HEK293 (cell line): ENCODE measurements around the gene MRNIP.

ENCODE experiments used
- CTCF ChIA-PET: fragments of 350-600 bp; formaldehyde crosslinking; extraction: SDS; loops from one replicate; lab custom pipeline; 2021; ENCODE audit warnings: antibody characterized with exemption; lab: Yijun Ruan, JAX
- POLR2A ChIA-PET: fragments of 300-600 bp; formaldehyde crosslinking; extraction: SDS; loops from one replicate; lab custom pipeline; 2020; ENCODE audit warnings: antibody characterized with exemption, inconsistent platforms; lab: Yijun Ruan, JAX
- H3K27ac ChIP-seq: fragments of 200-500 bp; sonication (Bioruptor generic); 2 replicates; pipeline ENCODE4 v1.5.1; 2014; ENCODE audit warnings: low read depth, low read length, control low read depth, inconsistent platforms; ENCODE audit errors: extremely low read depth
- H3K36me3 ChIP-seq, 2 experiments: fragments of 200-500 bp in 1 of 2; sonication (Bioruptor generic) in 1 of 2; 1 replicate in 1 of 2; 2 replicates in 1 of 2; pipeline ENCODE4 v1.5.1; 2014 to 2017; ENCODE audit warnings: inconsistent platforms in 2 of 2, low read length in 2 of 2; ENCODE audit not compliant: control insufficient read depth in 2 of 2, insufficient read depth in 1 of 2
- H3K4me1 ChIP-seq: fragments of 200-500 bp; sonication (Bioruptor generic); 2 replicates; pipeline ENCODE4 v1.5.1; 2014; ENCODE audit warnings: mild to moderate bottlenecking, low read length, inconsistent platforms; ENCODE audit not compliant: control insufficient read depth, insufficient read depth
- H3K4me3 ChIP-seq: 2 replicates; pipeline ENCODE4 v1.5.1; 2011; ENCODE audit warnings: low read depth, mild to moderate bottlenecking, control low read depth, low read length, moderate library complexity
- H3K9me3 ChIP-seq: fragments of 200-500 bp; sonication (Bioruptor generic); 2 replicates; pipeline ENCODE4 v1.5.1; 2014; ENCODE audit warnings: low read depth, low read length, inconsistent platforms; ENCODE audit not compliant: control insufficient read depth, insufficient read depth
- GLI4 ChIP-seq: fragments of 450-650 bp; formaldehyde crosslinking; IDR thresholded peaks from 2 replicates; pipeline ENCODE4 v1.5.1; 2016; ENCODE audit warnings: missing biosample characterization, missing genetic modification characterization
- KLF8 ChIP-seq: fragments of 450-650 bp; formaldehyde crosslinking; IDR thresholded peaks from 2 replicates; pipeline ENCODE4 v1.5.1; 2016; ENCODE audit warnings: missing biosample characterization, missing genetic modification characterization
- KLF9 ChIP-seq: fragments of 450-650 bp; formaldehyde crosslinking; IDR thresholded peaks from 2 replicates; pipeline ENCODE4 v1.5.1; 2016; ENCODE audit warnings: missing biosample characterization, missing genetic modification characterization, low read depth
- MEIS1 ChIP-seq: sonication (generic); formaldehyde crosslinking; IDR thresholded peaks from 2 replicates; pipeline ENCODE4 v1.8.1; 2022; ENCODE audit warnings: missing genetic modification reagents, mild to moderate bottlenecking, borderline replicate concordance
- PBX3 ChIP-seq: sonication (generic); formaldehyde crosslinking; IDR thresholded peaks from 2 replicates; pipeline ENCODE4 v1.8.1; 2022; ENCODE audit warnings: mild to moderate bottlenecking, moderate library complexity, missing genetic modification reagents
- PRDM6 ChIP-seq: fragments of 450-650 bp; formaldehyde crosslinking; IDR thresholded peaks from 2 replicates; pipeline ENCODE4 v1.5.1; 2017; ENCODE audit warnings: missing biosample characterization, missing genetic modification characterization
- RBAK ChIP-seq: fragments of 450-650 bp; formaldehyde crosslinking; IDR thresholded peaks from 2 replicates; pipeline ENCODE4 v1.5.1; 2016; ENCODE audit warnings: missing biosample characterization, missing genetic modification characterization
- SP3 ChIP-seq: fragments of 450-650 bp; formaldehyde crosslinking; IDR thresholded peaks from 2 replicates; pipeline ENCODE4 v1.5.1; 2016; ENCODE audit warnings: missing biosample characterization, missing genetic modification characterization
- ZBTB20 ChIP-seq: fragments of 450-650 bp; formaldehyde crosslinking; IDR thresholded peaks from 2 replicates; pipeline ENCODE4 v1.5.1; 2016; ENCODE audit warnings: missing biosample characterization, missing genetic modification characterization
- ZBTB49 ChIP-seq: fragments of 450-650 bp; formaldehyde crosslinking; IDR thresholded peaks from 2 replicates; pipeline ENCODE4 v1.5.1; 2016; ENCODE audit warnings: missing biosample characterization, missing genetic modification characterization, low read depth
- ZBTB6 ChIP-seq: fragments of 450-650 bp; formaldehyde crosslinking; IDR thresholded peaks from 2 replicates; pipeline ENCODE4 v1.5.1; 2017; ENCODE audit warnings: missing biosample characterization, missing genetic modification characterization
- ZFP69B ChIP-seq: fragments of 450-650 bp; formaldehyde crosslinking; IDR thresholded peaks from 2 replicates; pipeline ENCODE4 v1.5.1; 2016; ENCODE audit warnings: missing biosample characterization, missing genetic modification characterization
- ZIC2 ChIP-seq: fragments of 450-650 bp; formaldehyde crosslinking; IDR thresholded peaks from 2 replicates; pipeline ENCODE4 v1.5.1; 2016; ENCODE audit warnings: missing biosample characterization, missing genetic modification characterization
- ZNF140 ChIP-seq: fragments of 450-650 bp; formaldehyde crosslinking; IDR thresholded peaks from 2 replicates; pipeline ENCODE4 v1.5.1; 2016; ENCODE audit warnings: missing biosample characterization, missing genetic modification characterization
- ZNF214 ChIP-seq: fragments of 450-650 bp; formaldehyde crosslinking; IDR thresholded peaks from 2 replicates; pipeline ENCODE4 v1.5.1; 2017; ENCODE audit warnings: missing biosample characterization, mild to moderate bottlenecking, missing genetic modification characterization, borderline replicate concordance
- ZNF341 ChIP-seq: fragments of 450-650 bp; formaldehyde crosslinking; IDR thresholded peaks from 2 replicates; pipeline ENCODE4; 2016; ENCODE audit warnings: low read depth, missing biosample characterization, missing genetic modification characterization
- ZNF449 ChIP-seq: fragments of 450-650 bp; formaldehyde crosslinking; IDR thresholded peaks from 2 replicates; pipeline ENCODE4 v1.5.1; 2017; ENCODE audit warnings: missing biosample characterization, mild to moderate bottlenecking, missing genetic modification characterization, moderate library complexity
- ZNF529 ChIP-seq: fragments of 450-650 bp; formaldehyde crosslinking; IDR thresholded peaks from 2 replicates; pipeline ENCODE4 v1.5.1; 2017; ENCODE audit warnings: missing genetic modification characterization, missing biosample characterization; ENCODE audit not compliant: insufficient replicate concordance
- ZNF530 ChIP-seq: fragments of 450-650 bp; formaldehyde crosslinking; IDR thresholded peaks from 2 replicates; pipeline ENCODE4 v1.5.1; 2016; ENCODE audit warnings: low read depth, missing biosample characterization, missing genetic modification characterization
- ZNF585B ChIP-seq: fragments of 450-650 bp; formaldehyde crosslinking; IDR thresholded peaks from 2 replicates; pipeline ENCODE4 v1.5.1; 2016; ENCODE audit warnings: missing biosample characterization, missing genetic modification characterization
- ZNF768 ChIP-seq: fragments of 450-650 bp; formaldehyde crosslinking; IDR thresholded peaks from 2 replicates; pipeline ENCODE4 v1.5.1; 2018; ENCODE audit warnings: missing biosample characterization, mild to moderate bottlenecking, missing genetic modification characterization
- ZNF830 ChIP-seq: fragments of 450-650 bp; IDR thresholded peaks from 2 replicates; pipeline ENCODE4 v1.5.0; 2018; ENCODE audit warnings: missing biosample characterization, missing genetic modification characterization, low read depth, mild to moderate bottlenecking, moderate library complexity

The MRNIP gene

GRCh38 chr5:179794575-179794974, 64.0 kb downstream of the MRNIP start (continued):
- TF ChIP-seq SP3 (tag by site-specific recombination) (no peak), RBAK (tag by site-specific recombination) (no peak), PBX3 (CRISPR knock-in tag) (no peak), ZBTB6 (tag by site-specific recombination) (no peak), ZBTB49 (tag by site-specific recombination) (no peak)

- POLR2A ChIA-PET = interaction anchor here (1.0 to 2.3 kb wide), 2 partner anchors 17 to 26 kb away, joined by 3 to 15 read pairs; partner anchors contain the start of gene SQSTM1
- H3K4me3 ChIP-seq = no peak overlapping the region
- no peaks in the 10 kb centered on the region for H3K4me1 ChIP-seq
- no peak overlapping the region for H3K27ac ChIP-seq
- peaks cover 0 to 25% of the 10 kb centered on the region in 2 experiments; a peak in 1 of 3 replicates for H3K36me3 ChIP-seq
- no peaks in the 10 kb centered on the region for H3K9me3 ChIP-seq
- TF ChIP-seq ZNF585B = no peak
- no peak for TF ChIP-seq KLF8 (tag by site-specific recombination)
- no peak for TF ChIP-seq ZNF768 (tag by site-specific recombination)
- no peak for TF ChIP-seq GLI4 (tag by site-specific recombination)
- no peak for TF ChIP-seq ZNF529
- no peak for TF ChIP-seq ZNF530
- no peak for TF ChIP-seq ZNF449 (tag by site-specific recombination)
- TF ChIP-seq ZNF214 (tag by site-specific recombination) = no peak
- CTCF ChIA-PET = interaction anchor here (0.6 to 2.1 kb wide), 2 partner anchors 8 to 31 kb away, joined by 3 to 14 read pairs; no protein-coding TSS in a partner anchor
Measured at GRCh38 chr5:179794171-179794570, 64.4 kb downstream of the MRNIP start.

- H3K27ac ChIP-seq = peak within 1 kb of the TSS; percentile 16; the same call in 1 of the 2 replicates
- CTCF ChIA-PET = interaction anchor here (2.1 kb wide), 1 partner anchor 30 kb away, joined by 14 read pairs; no protein-coding TSS in a partner anchor
- no peaks in the 10 kb centered on the region for H3K4me1 ChIP-seq
- no peak within 1 kb of the TSS for H3K4me3 ChIP-seq
- POLR2A ChIA-PET = interaction anchor here (1.0 kb wide), 1 partner anchor 27 kb away, joined by 3 read pairs; the partner anchor contains the start of gene SQSTM1
- no peaks in the 10 kb centered on the region for H3K9me3 ChIP-seq
- peaks cover 0 to 20% of the 10 kb centered on the region in 2 experiments; a peak in 1 of 3 replicates for H3K36me3 ChIP-seq
- TF ChIP-seq ZFP69B (tag by site-specific recombination) (0 out of 2 replicates have a peak, but pooled peaks have one; percentile 16), ZNF140 (no peak), ZNF341 (peak; percentile 85), KLF9 (tag by site-specific recombination) (peak; percentile 39; the same call in 1 of the 2 replicates), MEIS1 (no peak), ZIC2 (tag by site-specific recombination) (0 out of 2 replicates have a peak, but pooled peaks have one; percentile 36), PRDM6 (tag by site-specific recombination) (no peak), ZBTB20 (no peak), ZNF830 (no peak)
Measured at GRCh38 chr5:179793468-179794139, 65.0 kb downstream of the MRNIP start, which contains the start of gene LTC4S. Gene LTC4S, plus strand, starts transcription at chr5:179793986. Its CDS starts 95 bp downstream, at chr5:179794081.
